GM12878 (cell line): ENCODE measurements around the gene NLRP6. TPM values are rescaled to one million over a fixed set of nuclear protein-coding genes. Genes with fewer than 3 reads are reported as not detected.

Experiments
- NFIC ChIP-seq: IDR thresholded peaks from 2 replicates; pipeline ENCODE4 v1.6.1; 2012; ENCODE audit warnings: low read depth, mild to moderate bottlenecking, inconsistent platforms, low read length, moderate library complexity
- PBX3 ChIP-seq: IDR thresholded peaks from 2 replicates; pipeline ENCODE4 v1.6.1; 2011; ENCODE audit warnings: mild to moderate bottlenecking, low read depth, low read length, moderate library complexity; ENCODE audit not compliant: insufficient replicate concordance
- RCOR1 ChIP-seq: conservative IDR thresholded peaks from 2 replicates; pipeline ENCODE4 v1.6.1; 2012; ENCODE audit warnings: low read depth, low read length, improper control_type of control experiment
- RFX5 ChIP-seq: IDR thresholded peaks from 2 replicates; pipeline ENCODE4 v1.6.1; 2011; ENCODE audit warnings: low read depth, low read length, improper control_type of control experiment
- polyA plus RNA-seq, 11 experiments: library from polyadenylated mRNA; depleted of rRNA in 4 of 11; unstranded in 6 of 11; stranded (reverse) in 5 of 11; fragments of >200 nt; fragmentation: Nextera tagmentation in 4 of 11; fragmentation: Illumina TruSeq in 1 of 11; extraction: Ambion mirVana in 4 of 11; extraction: Trizol in 1 of 11; gene quantifications; 1 replicate in 1 of 11; 2 replicates in 10 of 11; pipeline versions ENCODE4 v1.2.1 to v1.2.3, GENCODE V29; 2011 to 2016; ENCODE audit warnings: inconsistent platforms in 2 of 11, missing spikeins in 2 of 11, low read depth in 1 of 11
- total RNA-seq, 4 experiments: library from RNA; depleted of rRNA in 3 of 4; stranded (reverse); fragments of >200 nt in 3 of 4; fragmentation: Illumina TruSeq in 1 of 4; extraction: Trizol in 1 of 4; gene quantifications; 2 replicates each; pipeline versions ENCODE4 v1.2.1 to v1.2.3, GENCODE V29; 2013 to 2021
- TF ChIP-seq, protein P1 (sequence below): fragments of 450-650 bp; IDR thresholded peaks from 2 replicates; pipeline ENCODE4 v1.6.1; 2016; ENCODE audit warnings: mild to moderate bottlenecking
- TF ChIP-seq, protein P2 (sequence below): IDR thresholded peaks from 2 replicates; pipeline ENCODE4 v1.6.1; 2011; ENCODE audit warnings: low read depth, mild to moderate bottlenecking, low read length, moderate library complexity, borderline replicate concordance; ENCODE audit errors: extremely low read depth
- TF ChIP-seq, protein P3 (sequence below): fragments of 450-650 bp; IDR thresholded peaks from 2 replicates; pipeline ENCODE4 v1.6.1; 2017; ENCODE audit warnings: mild to moderate bottlenecking, moderate library complexity

Gene NLRP6
- total and polyA plus RNA-seq, 10 of the 15 experiments (the other 5 are each of a cell fraction or from before 2014, with no cell fraction given) = 0.03 to 0.11 TPM; not detected in 8

- TF ChIP-seq, protein P1, sequence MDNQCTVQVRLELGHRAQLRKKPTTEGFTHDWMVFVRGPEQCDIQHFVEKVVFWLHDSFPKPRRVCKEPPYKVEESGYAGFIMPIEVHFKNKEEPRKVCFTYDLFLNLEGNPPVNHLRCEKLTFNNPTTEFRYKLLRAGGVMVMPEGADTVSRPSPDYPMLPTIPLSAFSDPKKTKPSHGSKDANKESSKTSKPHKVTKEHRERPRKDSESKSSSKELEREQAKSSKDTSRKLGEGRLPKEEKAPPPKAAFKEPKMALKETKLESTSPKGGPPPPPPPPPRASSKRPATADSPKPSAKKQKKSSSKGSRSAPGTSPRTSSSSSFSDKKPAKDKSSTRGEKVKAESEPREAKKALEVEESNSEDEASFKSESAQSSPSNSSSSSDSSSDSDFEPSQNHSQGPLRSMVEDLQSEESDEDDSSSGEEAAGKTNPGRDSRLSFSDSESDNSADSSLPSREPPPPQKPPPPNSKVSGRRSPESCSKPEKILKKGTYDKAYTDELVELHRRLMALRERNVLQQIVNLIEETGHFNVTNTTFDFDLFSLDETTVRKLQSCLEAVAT = no peak
- TF ChIP-seq, protein P2, sequence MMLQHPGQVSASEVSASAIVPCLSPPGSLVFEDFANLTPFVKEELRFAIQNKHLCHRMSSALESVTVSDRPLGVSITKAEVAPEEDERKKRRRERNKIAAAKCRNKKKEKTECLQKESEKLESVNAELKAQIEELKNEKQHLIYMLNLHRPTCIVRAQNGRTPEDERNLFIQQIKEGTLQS = no peak
- TF ChIP-seq RFX5 = no peak
- TF ChIP-seq NFIC = no peak
- no peak for TF ChIP-seq PBX3
- TF ChIP-seq, protein P3, sequence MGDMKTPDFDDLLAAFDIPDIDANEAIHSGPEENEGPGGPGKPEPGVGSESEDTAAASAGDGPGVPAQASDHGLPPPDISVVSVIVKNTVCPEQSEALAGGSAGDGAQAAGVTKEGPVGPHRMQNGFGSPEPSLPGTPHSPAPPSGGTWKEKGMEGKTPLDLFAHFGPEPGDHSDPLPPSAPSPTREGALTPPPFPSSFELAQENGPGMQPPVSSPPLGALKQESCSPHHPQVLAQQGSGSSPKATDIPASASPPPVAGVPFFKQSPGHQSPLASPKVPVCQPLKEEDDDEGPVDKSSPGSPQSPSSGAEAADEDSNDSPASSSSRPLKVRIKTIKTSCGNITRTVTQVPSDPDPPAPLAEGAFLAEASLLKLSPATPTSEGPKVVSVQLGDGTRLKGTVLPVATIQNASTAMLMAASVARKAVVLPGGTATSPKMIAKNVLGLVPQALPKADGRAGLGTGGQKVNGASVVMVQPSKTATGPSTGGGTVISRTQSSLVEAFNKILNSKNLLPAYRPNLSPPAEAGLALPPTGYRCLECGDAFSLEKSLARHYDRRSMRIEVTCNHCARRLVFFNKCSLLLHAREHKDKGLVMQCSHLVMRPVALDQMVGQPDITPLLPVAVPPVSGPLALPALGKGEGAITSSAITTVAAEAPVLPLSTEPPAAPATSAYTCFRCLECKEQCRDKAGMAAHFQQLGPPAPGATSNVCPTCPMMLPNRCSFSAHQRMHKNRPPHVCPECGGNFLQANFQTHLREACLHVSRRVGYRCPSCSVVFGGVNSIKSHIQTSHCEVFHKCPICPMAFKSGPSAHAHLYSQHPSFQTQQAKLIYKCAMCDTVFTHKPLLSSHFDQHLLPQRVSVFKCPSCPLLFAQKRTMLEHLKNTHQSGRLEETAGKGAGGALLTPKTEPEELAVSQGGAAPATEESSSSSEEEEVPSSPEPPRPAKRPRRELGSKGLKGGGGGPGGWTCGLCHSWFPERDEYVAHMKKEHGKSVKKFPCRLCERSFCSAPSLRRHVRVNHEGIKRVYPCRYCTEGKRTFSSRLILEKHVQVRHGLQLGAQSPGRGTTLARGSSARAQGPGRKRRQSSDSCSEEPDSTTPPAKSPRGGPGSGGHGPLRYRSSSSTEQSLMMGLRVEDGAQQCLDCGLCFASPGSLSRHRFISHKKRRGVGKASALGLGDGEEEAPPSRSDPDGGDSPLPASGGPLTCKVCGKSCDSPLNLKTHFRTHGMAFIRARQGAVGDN = no peak
- TF ChIP-seq RCOR1 = no peak
These were observed 28.6 kb downstream of the NLRP6 start (continued) for GRCh38 chr11:306645-307371.
